NCI-H774 (cell line): ENCODE data around the gene LDLRAD4.
"Not testable (repeated sequence)": the region's sequence is repeated elsewhere in the genome, so short reads cannot be mapped to it uniquely, and the experiment has no call there.

Experiments used
- DNase-seq: peaks from one replicate; lab custom pipeline; 2025; lab: John Stamatoyannopoulos, UW

LDLRAD4 gene

DNA sequence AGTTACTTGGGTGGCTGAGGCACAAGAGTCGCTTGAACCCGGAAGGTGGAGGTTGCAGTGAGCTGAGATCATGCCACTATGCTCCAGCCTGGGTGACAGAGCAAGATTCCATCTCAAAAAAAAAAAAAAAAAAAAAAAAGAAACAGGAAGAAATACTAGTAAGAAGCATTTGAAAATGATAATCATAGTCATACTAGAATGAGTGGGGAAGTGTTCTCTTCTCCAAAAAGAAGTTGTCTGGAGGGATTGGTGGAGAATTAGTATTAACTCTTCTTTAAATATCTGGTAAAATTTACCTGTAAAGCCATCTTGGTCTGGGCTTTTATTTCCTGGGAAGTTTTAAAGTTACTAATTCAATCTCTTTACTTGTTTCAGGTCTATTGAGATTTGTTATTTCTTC lies 376.0 kb downstream of the LDLRAD4 start:
- no peak for DNase-seq

GRCh38 chr18:13597068-13597467 lies 378.5 kb downstream of the LDLRAD4 start:
- DNase-seq, result no peak

DNA sequence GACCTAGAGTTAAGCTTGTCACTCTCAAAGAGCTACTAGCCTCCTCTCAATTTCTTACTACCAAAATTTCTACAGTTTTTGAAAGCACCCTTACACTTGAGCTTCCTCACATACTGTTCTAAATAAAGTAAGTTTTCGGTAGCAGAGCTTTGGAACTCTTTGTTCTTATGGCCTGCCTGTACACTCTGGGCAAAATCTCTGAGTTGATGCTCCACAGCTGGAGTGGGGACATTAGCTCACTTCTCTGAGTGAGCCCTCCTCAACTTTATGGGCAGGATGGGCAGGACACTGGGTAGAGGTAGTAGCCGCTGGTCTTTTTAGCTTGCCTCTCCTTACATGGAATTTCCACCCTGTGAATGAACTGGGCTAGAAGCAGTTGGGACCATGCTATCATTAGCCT lies 380.0 kb downstream of the LDLRAD4 start:
- no peak for DNase-seq

DNA sequence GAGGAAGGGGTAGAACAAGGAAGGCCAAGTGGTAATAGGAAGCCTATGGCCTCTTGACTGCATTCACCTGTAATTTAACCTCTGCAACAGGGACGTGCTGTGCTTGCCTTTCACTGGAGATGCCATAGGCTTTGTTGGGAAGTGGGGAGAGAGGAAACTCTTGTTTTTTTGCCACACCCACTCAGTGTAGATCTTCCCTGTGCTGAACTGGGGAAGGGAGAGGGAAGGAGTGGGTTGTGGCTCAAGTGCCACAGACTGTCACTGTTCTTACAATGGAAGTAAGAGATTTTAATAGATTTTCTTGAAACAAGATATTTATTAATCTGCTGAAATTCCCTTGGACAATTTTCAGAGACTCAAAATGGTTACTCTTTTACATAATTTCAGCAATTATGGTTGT lies 380.5 kb downstream of the LDLRAD4 start:
- no peak for DNase-seq

DNA sequence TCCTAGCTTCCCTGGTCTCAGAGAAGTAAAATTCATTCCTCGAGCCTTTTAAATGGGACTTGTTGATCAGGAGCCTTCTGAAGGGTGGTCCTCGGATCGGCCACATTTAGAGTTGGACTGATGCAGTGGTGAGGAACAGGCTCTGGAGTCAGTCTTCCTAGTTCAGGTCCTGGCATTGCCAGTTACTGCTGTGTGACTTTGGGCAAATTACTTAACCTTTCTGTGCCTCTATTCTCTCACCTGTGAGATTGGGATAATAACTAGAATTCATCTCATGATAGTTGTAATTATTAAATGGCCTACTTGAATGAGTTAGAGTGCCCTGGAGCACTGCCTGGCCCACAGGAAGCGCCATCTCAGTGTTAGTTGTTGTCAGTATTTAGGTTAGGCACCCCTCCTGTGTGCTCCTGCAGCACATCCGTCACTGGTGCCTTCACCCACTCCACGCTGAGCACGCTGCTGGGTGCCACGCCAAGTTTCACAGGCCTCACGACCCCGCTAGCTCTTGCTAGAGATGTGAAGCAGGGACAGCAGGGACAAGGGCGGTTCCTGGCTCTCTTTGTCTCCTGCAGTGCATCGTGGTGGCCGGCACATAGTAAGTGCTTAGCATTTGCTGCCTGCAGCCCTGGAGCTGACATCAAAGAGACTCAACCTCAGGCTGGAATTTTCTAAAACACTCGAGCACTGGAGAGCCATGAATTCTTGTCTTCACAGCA lies 384.9 kb downstream of the LDLRAD4 start:
- no peak for DNase-seq

GRCh38 chr18:13604786-13605185 lies 386.2 kb downstream of the LDLRAD4 start:
- DNase-seq, result no peak

DNA sequence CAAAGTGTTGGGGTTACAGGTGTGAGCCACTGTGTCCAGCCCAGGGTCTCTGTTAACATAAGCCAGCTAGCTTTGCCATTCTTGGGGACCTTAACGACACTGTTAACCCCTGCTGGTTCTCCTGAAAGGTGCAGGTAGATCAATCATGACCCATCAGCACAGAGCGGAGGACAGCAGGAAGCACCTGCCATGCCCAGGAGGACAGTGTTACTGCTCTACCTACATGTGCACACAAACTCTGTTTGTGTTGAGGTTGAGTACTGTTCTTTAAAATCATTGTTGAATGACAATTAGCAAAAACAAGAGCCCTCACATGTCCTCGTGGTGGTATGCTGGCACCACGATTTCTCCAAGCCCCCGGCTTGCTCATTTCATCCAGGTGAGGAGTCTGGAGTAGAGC lies 386.9 kb downstream of the LDLRAD4 start:
- no peak for DNase-seq

DNA sequence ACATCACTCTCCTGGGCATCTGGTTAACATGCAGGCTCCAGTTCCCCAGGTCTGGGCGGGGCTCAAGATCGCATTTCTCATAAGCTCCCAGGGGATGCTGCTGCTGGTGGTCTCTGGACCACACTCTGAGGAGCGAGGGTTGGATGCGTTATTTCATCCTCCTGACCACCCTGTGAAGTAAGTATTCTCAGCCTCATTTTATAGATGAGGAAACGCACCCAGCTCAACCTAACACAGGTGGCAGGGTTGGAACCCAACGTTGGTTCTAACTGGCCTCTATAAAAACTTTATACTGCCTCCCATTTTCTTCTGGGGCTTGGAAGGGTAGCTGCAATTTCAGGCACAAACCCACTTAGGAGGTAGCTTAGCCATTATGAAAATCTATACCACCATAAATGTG lies 387.3 kb downstream of the LDLRAD4 start:
- no peak for DNase-seq

DNA sequence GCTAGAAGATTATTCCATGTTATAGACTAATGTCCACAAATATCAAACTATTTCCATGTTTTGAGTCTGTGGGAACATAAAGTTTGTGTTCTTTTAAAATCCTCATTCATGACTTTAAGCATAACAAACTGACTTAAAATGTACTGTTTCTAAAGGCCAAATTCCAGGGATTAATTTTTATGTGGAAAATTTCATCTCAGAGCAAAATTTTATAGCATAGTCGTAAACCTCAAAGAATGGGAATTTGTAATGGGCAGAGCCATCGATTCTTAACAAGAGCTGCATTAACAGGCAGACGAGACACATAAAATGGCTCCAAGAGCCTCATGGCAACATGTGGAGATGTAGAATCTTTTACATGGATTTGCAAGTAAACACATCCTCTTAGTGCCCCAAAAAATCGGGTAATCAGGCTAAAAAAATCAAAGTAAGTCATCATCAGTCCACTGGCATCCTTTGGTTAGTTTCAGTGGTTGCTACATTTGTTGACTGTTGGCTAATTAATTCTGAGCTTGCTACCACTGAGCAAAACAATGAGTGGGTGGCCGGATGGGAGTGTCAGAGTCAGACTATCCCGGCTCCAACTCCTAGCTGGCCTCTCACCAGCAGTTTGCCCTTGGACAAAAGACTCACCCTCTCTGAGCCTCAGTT lies 388.2 kb downstream of the LDLRAD4 start:
- DNase-seq, result no peak

- not testable (repeated sequence) for DNase-seq
These were observed 389.5 kb downstream of the LDLRAD4 start for GRCh38 chr18:13608024-13608562.

- DNase-seq, result no peak
These were observed 390.4 kb downstream of the LDLRAD4 start for GRCh38 chr18:13608791-13609532.

GRCh38 chr18:13610555-13611141 lies 392.1 kb downstream of the LDLRAD4 start:
- no peak for DNase-seq

GRCh38 chr18:13611142-13611600 lies 392.6 kb downstream of the LDLRAD4 start:
- DNase-seq, result peak; percentile 6

DNA sequence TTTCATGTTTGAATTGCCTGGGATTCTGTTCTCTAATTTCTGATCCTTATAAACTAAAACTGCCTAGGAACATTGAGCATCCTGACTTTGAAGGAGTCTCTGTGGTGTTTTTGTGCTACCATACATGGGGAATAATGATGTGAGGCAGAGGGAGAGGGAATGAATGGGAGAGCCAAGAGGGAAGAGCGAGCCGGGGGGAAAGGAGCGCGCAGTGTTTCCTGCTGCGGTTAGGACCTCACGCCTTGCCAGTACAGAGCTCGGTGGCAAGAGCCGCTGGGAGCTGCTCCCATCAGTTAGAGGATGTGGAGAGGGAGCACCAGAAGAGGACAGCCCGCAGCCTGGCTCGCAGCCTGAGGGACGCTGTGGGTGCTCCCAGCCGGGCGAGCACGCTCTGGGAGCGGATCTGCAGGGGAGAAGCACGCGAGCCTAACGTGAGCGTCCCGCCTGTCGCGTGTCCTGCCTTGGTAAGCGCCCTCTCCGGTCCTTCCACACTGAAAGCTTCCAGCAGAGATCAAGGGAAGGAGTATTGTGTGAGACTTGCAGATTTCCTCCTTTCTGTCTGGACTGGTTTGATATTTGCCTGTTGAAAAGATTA lies 393.1 kb downstream of the LDLRAD4 start:
- DNase-seq, result no peak

- no peak for DNase-seq
These were observed 393.8 kb downstream of the LDLRAD4 start for GRCh38 chr18:13612196-13612997.

- DNase-seq, result no peak
These were observed 394.5 kb downstream of the LDLRAD4 start for GRCh38 chr18:13613099-13613498.

DNA sequence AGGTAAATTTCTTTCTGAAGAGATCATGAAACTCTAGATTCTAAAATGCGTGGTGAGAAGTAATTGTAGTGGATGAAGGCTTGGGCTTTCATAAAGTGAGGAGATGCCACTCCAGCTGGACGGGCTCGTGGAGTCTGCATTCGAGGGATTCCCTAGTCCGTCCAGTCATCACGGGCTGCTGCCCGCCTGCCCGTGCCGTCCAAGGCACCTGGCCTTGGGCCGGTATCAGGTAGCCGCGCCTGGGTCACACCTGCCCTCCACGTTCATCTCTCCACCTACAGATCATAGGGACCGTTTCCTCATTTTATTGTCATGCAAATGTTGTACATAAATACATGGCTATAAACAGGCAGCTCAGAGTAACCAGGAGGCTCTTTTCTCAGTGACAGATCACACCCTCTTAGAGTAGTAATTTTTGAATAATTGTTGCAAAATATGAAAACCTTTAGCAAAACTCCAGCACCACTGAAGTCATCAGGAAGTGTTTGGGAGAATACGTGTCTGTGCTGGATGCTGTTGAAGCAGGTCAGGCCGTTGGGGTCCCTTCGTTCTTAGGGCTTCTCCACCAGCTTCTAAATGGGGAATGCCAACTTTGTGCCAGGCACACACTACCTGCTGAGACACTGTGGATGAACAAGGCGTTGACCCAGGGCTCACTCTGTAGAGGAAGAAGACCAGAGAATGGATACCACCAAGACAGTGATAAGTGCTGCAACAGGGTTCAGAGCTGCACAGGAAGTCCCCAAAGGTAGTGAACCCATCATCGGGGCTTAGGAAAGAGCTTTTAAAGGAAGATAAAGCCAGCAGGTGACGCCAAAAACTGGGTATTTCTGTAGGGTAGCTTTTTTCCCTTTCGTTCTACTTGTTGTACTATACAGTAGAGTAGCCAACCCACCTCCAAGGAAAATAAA lies 395.3 kb downstream of the LDLRAD4 start:
- DNase-seq, result peak; percentile 25

GRCh38 chr18:13614641-13615288 lies 396.2 kb downstream of the LDLRAD4 start:
- DNase-seq, result no peak

- no peak for DNase-seq
These were observed 396.9 kb downstream of the LDLRAD4 start for GRCh38 chr18:13615432-13615861.
